ENCODE results near the gene AKAP12.

Gene AKAP12

DNA sequence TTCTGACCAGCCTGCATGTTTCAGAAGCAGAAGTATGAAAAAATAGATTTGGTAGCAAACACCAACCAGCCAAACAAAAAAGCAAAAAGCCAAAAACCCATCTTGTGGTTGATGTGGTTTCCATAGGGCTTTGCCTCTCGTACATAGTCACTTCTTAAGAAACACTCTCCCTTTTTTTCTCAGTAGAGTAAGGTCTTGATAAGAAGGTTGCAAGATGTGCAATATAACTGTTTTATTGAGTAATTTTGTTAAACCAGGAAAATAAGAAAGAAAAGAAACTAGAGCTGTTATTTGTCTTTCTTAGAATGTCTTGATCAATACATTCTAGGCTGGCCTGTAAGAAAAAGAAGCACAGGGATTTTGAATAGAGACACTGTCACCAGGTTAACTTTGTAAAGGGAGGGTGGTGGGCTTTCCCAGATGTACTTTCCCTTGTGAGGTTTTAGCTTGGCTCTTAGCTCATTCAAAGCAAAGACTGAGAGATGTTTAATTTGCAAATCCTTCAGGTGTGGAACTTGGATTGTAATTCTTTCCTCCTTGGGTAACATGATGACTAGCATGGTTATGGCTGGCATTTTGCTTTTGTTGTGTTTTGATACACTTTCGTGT, 49.7 kb downstream of the AKAP12 start:
- DNase-seq (ENCODE audit: low spot score) = no peak
- no peak for TF ChIP-seq CTCF (IDR thresholded peaks at IDR 0.05; ENCODE audit: extremely low read depth, missing control alignments)

DNA sequence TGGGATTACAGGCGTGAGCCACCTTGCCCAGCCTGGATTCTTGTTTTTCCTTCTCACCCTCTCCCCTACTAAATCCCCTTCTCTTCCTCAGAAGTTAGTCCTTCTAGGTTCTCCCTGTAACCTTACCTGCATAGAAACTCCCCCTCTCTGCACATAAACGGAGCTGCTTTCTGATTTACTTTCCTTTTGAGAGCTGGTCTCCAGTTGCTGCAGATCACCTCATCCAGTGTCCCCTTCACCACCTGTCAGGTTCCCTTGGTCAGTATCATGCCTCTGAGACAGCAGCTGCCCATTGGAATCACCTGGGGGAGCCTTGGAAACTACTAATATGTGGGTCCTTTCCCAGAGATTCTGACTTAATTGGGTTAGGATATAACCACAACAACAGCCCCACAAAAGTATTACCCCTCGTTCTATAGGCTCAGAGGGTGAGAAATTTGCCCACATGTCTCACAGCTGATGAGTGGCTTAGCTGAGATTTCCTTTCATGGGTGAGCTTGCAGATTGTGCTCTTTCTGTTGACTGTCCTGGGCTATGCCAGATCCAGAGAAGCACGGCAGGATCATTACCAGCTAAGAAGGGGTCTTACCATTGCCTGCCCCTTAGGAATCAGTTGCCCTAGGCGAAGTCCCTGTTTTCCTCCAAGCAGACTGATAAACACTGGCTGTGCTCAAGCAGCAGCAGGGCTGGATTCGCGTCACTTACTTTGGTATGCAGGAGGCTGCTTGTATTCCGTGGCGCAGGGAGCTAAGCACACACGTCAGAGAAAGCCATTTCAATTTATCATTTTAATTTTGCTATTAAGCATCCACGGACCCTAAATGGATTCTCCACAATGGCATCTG, 51.3 kb downstream of the AKAP12 start:
- no peak for TF ChIP-seq CTCF (IDR thresholded peaks at IDR 0.05; ENCODE audit: extremely low read depth, missing control alignments)
- DNase-seq (ENCODE audit: low spot score) = no peak

DNA sequence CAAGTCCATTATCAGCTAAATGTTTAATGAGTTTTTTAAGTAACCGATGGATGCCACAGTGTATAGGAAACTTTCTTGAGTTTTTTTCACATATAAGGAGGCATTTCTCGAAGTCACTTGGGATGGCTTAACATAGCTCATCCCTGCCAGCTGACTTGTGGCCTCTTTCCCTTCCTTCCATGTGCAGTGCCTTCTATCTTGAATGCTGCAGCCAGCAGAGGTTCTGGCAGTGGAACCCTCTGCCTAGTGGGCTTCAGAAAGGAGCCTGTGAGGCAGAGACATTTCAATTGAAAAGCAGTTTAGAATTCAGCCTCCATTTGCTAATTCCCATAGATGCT, 51.9 kb downstream of the AKAP12 start:
- no peak for TF ChIP-seq CTCF (IDR thresholded peaks at IDR 0.05; ENCODE audit: extremely low read depth, missing control alignments)
- no peak for DNase-seq (ENCODE audit: low spot score)

- TF ChIP-seq CTCF (IDR thresholded peaks at IDR 0.05; ENCODE audit: extremely low read depth, missing control alignments) = no peak
- no peak for DNase-seq (ENCODE audit: low spot score)
Measured at GRCh38 chr6:151292974-151293687, 53.4 kb downstream of the AKAP12 start.

DNA sequence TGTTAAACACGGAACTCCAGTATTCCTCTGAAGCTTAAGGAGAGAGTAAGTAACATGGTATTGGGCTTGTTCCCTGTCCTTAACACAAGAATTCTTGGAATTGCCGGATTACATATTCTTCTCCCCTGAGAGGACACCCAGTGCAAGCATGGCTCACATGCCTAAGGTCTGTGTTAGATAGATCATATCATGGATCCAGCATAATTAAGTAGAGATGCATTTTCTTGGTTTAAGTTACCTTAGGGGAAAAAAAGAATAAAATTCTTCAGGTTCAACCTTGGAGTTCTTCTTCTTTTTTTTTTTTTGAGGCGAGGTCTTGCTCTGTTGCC, 53.9 kb downstream of the AKAP12 start:
- no peak for TF ChIP-seq CTCF (IDR thresholded peaks at IDR 0.05; ENCODE audit: extremely low read depth, missing control alignments)
- no peak for DNase-seq (ENCODE audit: low spot score)

- DNase-seq (ENCODE audit: low spot score) = no peak
- TF ChIP-seq CTCF (IDR thresholded peaks at IDR 0.05; ENCODE audit: extremely low read depth, missing control alignments) = no peak
Measured at GRCh38 chr6:151294561-151295101, 54.9 kb downstream of the AKAP12 start.

- no peak for TF ChIP-seq CTCF (IDR thresholded peaks at IDR 0.05; ENCODE audit: extremely low read depth, missing control alignments)
- no peak for DNase-seq (ENCODE audit: low spot score)
Measured at GRCh38 chr6:151297886-151298285, 58.1 kb downstream of the AKAP12 start.
